Fibroblast of villous mesenchyme (primary cell): Measurements from ENCODE around the gene EXOC4. TPM values are rescaled to one million over a fixed set of nuclear protein-coding genes. Genes with fewer than 3 reads are reported as not detected.

ENCODE experiments used
- DNase-seq: peaks from one replicate; pipeline ENCODE4 v3.0.0-alpha.2; 2010; ENCODE audit warnings: low read depth
- H3K4me3 ChIP-seq: 2 replicates; pipeline ENCODE4 v1.5.1; 2011; ENCODE audit warnings: low read depth, mild to moderate bottlenecking, low read length
- total RNA-seq: library from RNA; depleted of rRNA; stranded (reverse); fragments of >200 nt; gene quantifications from 2 replicates; pipeline ENCODE4 v1.2.3, GENCODE V29; 2012
- TF ChIP-seq, protein P1 (sequence below): IDR thresholded peaks from 2 replicates; pipeline ENCODE4 v1.5.1; 2012; ENCODE audit warnings: low read depth, mild to moderate bottlenecking, low read length; ENCODE audit not compliant: insufficient read depth

Gene EXOC4
- total RNA-seq, 1 donor, result 106 TPM

DNA sequence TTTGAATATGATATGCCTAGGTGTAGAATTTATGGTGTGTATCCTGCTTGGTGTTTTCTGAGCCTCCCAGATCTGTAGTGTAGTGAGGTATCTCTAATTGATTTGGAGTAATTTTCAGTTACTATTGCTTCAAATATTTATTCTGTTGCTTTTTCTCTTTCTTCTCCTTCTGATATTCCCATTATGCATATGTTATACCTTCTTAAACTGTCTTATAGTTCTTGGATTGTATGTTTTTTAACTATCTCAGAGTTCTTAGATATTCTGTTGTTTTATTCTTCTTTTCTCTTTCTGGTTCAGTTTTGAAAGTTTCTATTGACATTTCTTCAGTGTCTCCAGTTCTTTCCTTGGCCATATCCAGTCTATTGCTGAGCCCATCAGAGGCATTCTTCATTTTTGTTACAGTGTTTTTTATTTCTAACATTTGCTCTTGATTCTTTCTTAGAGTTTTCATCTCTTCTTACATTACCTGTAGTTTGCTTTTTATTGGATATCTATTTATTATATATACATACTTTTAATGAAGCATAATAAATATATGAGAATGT lies 668.8 kb downstream of the EXOC4 start:
- TF ChIP-seq, protein P1, sequence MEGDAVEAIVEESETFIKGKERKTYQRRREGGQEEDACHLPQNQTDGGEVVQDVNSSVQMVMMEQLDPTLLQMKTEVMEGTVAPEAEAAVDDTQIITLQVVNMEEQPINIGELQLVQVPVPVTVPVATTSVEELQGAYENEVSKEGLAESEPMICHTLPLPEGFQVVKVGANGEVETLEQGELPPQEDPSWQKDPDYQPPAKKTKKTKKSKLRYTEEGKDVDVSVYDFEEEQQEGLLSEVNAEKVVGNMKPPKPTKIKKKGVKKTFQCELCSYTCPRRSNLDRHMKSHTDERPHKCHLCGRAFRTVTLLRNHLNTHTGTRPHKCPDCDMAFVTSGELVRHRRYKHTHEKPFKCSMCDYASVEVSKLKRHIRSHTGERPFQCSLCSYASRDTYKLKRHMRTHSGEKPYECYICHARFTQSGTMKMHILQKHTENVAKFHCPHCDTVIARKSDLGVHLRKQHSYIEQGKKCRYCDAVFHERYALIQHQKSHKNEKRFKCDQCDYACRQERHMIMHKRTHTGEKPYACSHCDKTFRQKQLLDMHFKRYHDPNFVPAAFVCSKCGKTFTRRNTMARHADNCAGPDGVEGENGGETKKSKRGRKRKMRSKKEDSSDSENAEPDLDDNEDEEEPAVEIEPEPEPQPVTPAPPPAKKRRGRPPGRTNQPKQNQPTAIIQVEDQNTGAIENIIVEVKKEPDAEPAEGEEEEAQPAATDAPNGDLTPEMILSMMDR, result no peak
- no peak for DNase-seq
- no peak overlapping the region for H3K4me3 ChIP-seq

DNA sequence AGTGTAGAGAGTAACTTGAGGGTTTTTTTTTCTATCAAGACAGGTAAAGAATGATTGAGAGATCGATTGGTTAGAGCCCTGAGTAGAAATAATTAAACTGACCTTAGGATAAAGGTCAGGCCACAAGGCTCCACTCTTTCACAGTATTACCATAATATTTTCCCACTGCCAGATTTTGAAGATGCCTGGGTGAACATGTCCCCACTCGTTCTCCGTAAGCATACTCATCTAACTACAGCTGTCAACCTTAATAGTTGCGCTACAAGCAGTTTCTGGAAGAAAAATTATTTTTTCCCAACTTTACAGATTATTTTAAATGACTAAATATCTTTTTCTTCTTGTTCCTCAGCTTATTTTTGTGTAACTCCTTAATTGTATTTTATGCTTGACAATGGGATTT lies 671.1 kb downstream of the EXOC4 start:
- H3K4me3 ChIP-seq, result no peak overlapping the region
- DNase-seq, result no peak
- TF ChIP-seq, protein P1, result no peak

- H3K4me3 ChIP-seq, result no peak overlapping the region
- TF ChIP-seq, protein P1, result no peak
- DNase-seq, result no peak
These were observed 678.2 kb downstream of the EXOC4 start for GRCh38 chr7:133931053-133931452.

- H3K4me3 ChIP-seq, result no peak overlapping the region
- no peak for DNase-seq
- TF ChIP-seq, protein P1, result no peak
These were observed 679.7 kb downstream of the EXOC4 start for GRCh38 chr7:133932591-133932990.

GRCh38 chr7:133934262-133934976 lies 681.5 kb downstream of the EXOC4 start:
- DNase-seq, result no peak

GRCh38 chr7:133934977-133935330 lies 682.1 kb downstream of the EXOC4 start:
- DNase-seq, result peak; percentile 10
- TF ChIP-seq, protein P1, result no peak
- no peak overlapping the region for H3K4me3 ChIP-seq

More at GRCh38 chr7:133934262-133934976, 681.5 kb downstream of the EXOC4 start:
- no peak overlapping the region for H3K4me3 ChIP-seq
- TF ChIP-seq, protein P1, result no peak
